A549 (cell line): Measurements from ENCODE around the gene ARHGAP31.
A peak's percentile ranks its signal among the peaks of the same experiment; 100 is the strongest.

Source experiments
- CTCF ChIP-seq: fragments of >200 bp; sonication (Bioruptor Twin); formaldehyde crosslinking; IDR thresholded peaks from 3 replicates; pipeline ENCODE4 v1.5.1; 2016
- POLR2A ChIP-seq: IDR thresholded peaks from 2 replicates; pipeline ENCODE4 v1.6.1; 2012; ENCODE audit warnings: mild to moderate bottlenecking, low read length
- RNF2 ChIP-seq: fragments of 200-600 bp; sonication (generic); IDR thresholded peaks from 2 replicates; pipeline ENCODE4 v1.6.1; 2016; ENCODE audit warnings: low read depth, mild to moderate bottlenecking, antibody characterized with exemption, moderate library complexity, borderline replicate concordance
- SREBF2 ChIP-seq: fragments of 450-650 bp; IDR thresholded peaks from 2 replicates; pipeline ENCODE4 v1.6.1; 2014; ENCODE audit warnings: mild to moderate bottlenecking, moderate library complexity

GRCh38 chr3:119420196-119420595 lies 126.0 kb downstream of the ARHGAP31 start:
- TF ChIP-seq CTCF (0 out of 3 replicates have a peak, but pooled peaks have one; percentile 5), RNF2 (no peak), SREBF2 (no peak), POLR2A (no peak)
